ENCODE results near the gene KCTD1. TPM values are rescaled to one million over a fixed set of nuclear protein-coding genes. Genes with fewer than 3 reads are reported as not detected.

Gene KCTD1
- total and polyA plus RNA-seq, 4 donors: 0.78 to 2.9 (median 2.0) TPM

GRCh38 chr18:26496528-26496927 lies 51.8 kb downstream of the KCTD1 start:
- no peak overlapping the region for H3K4me3 ChIP-seq (ENCODE audit: low read depth in 1 of 3, low read length in 3 of 3)
- peaks cover 0 to 2% (median 0%) of the 10 kb centered on the region in 4 donors for H3K36me3 ChIP-seq (ENCODE audit: control insufficient read depth in 4 of 4, insufficient read depth in 3 of 4, low read depth in 1 of 4, low read length in 3 of 4)
- no peaks in the 10 kb centered on the region for H3K9me3 ChIP-seq (ENCODE audit: control insufficient read depth in 4 of 4, low read length in 3 of 4)
- H3K27ac ChIP-seq (ENCODE audit: low read depth in 1 of 2, low read length in 2 of 2): no peak overlapping the region
- no peak for TF ChIP-seq JUND (IDR thresholded peaks at IDR 0.05)
- TF ChIP-seq CTCF (IDR thresholded peaks at IDR 0.05; ENCODE audit: low read depth, low read length, missing input control): no peak
- TF ChIP-seq ATF3 (IDR thresholded peaks at IDR 0.05): no peak
- TF ChIP-seq HNF4A (conservative IDR thresholded peaks at IDR 0.05): no peak
- TF ChIP-seq REST (IDR thresholded peaks at IDR 0.05): no peak
- no peak for TF ChIP-seq GABPA (IDR thresholded peaks at IDR 0.05 in 1 of 2, conservative IDR thresholded peaks at IDR 0.05 in 1 of 2)
- TF ChIP-seq SP1 (IDR thresholded peaks at IDR 0.05): no peak
- no peak for TF ChIP-seq RXRA (IDR thresholded peaks at IDR 0.05)
- TF ChIP-seq YY1 (IDR thresholded peaks at IDR 0.05): no peak
- no peak for TF ChIP-seq TAF1 (conservative IDR thresholded peaks at IDR 0.05)
- no peak for TF ChIP-seq FOXA1 (IDR thresholded peaks at IDR 0.05)
- TF ChIP-seq ZBTB33 (IDR thresholded peaks at IDR 0.05): no peak
- no peak for TF ChIP-seq MAX (IDR thresholded peaks at IDR 0.05)
- 96% methylated on average over 1 of the region's 1 CpG for WGBS
- H3K4me1 ChIP-seq (ENCODE audit: control insufficient read depth in 4 of 4, insufficient read depth in 4 of 4, low read length in 3 of 4): no peaks in the 10 kb centered on the region
- no peak for DNase-seq (ENCODE audit: low spot score)
- no peak overlapping the region for H3K9ac ChIP-seq (ENCODE audit: low read depth in 1 of 2, low read length in 2 of 2)
- H3K27me3 ChIP-seq (ENCODE audit: control insufficient read depth in 4 of 4, insufficient read depth in 4 of 4, low read length in 3 of 4): no peaks in the 10 kb centered on the region

- H3K27ac ChIP-seq (ENCODE audit: low read depth in 1 of 2, low read length in 2 of 2): no peak overlapping the region
- TF ChIP-seq SP1 (IDR thresholded peaks at IDR 0.05) (no peak), RXRA (IDR thresholded peaks at IDR 0.05) (no peak), JUND (IDR thresholded peaks at IDR 0.05) (no peak), HNF4G (IDR thresholded peaks at IDR 0.05) (no peak), FOXA1 (IDR thresholded peaks at IDR 0.05) (no peak), RAD21 (IDR thresholded peaks at IDR 0.05) (no peak), EGR1 (IDR thresholded peaks at IDR 0.05; ENCODE audit: low read depth in 2 of 2) (no peak), MAX (IDR thresholded peaks at IDR 0.05) (no peak), HNF4A (conservative IDR thresholded peaks at IDR 0.05) (no peak), TAF1 (conservative IDR thresholded peaks at IDR 0.05) (no peak)
- H3K27me3 ChIP-seq (ENCODE audit: control insufficient read depth in 4 of 4, insufficient read depth in 4 of 4, low read length in 3 of 4): no peaks in the 10 kb centered on the region
- no peaks in the 10 kb centered on the region for H3K9me3 ChIP-seq (ENCODE audit: control insufficient read depth in 4 of 4, low read length in 3 of 4)
- DNase-seq (ENCODE audit: low spot score): no peak
- no peak overlapping the region for H3K4me3 ChIP-seq (ENCODE audit: low read depth in 1 of 3, low read length in 3 of 3)
- over 99% methylated on average over 5 of the region's 5 CpGs for WGBS
- H3K4me1 ChIP-seq (ENCODE audit: control insufficient read depth in 4 of 4, insufficient read depth in 4 of 4, low read length in 3 of 4): no peaks in the 10 kb centered on the region
- peaks cover 0 to 2% (median 0%) of the 10 kb centered on the region in 4 donors for H3K36me3 ChIP-seq (ENCODE audit: control insufficient read depth in 4 of 4, insufficient read depth in 3 of 4, low read depth in 1 of 4, low read length in 3 of 4)
- H3K9ac ChIP-seq (ENCODE audit: low read depth in 1 of 2, low read length in 2 of 2): no peak overlapping the region
These were observed 53.1 kb downstream of the KCTD1 start for GRCh38 chr18:26495287-26495686.
